Keratinocyte (primary cell): ENCODE measurements around the gene MAN2A2. TPM values are rescaled to one million over a fixed set of nuclear protein-coding genes. Genes with fewer than 3 reads are reported as not detected.

Source experiments
- DNase-seq: peaks from one replicate; pipeline ENCODE4 v3.0.0-alpha.2; 2011; ENCODE audit warnings: low read depth, missing footprints, low spot score
- FAIRE-seq: peaks from 2 replicates; lab custom pipeline; 2011; peaks lifted over from hg19 to GRCh38; lab: Jason Lieb, UNC
- H2AFZ ChIP-seq: 2 replicates; pipeline ENCODE4 v1.6.0; 2012; ENCODE audit warnings: low read length, control low read depth, inconsistent platforms; ENCODE audit not compliant: control insufficient read depth
- H3K27ac ChIP-seq: 2 replicates; pipeline ENCODE4 v1.5.1; 2011; ENCODE audit warnings: low read length; ENCODE audit not compliant: control insufficient read depth, insufficient read depth
- H3K27me3 ChIP-seq: 3 replicates; pipeline ENCODE4 v1.6.0; 2011; ENCODE audit warnings: low read length; ENCODE audit not compliant: control insufficient read depth, insufficient read depth; ENCODE audit errors: extremely low read depth
- H3K36me3 ChIP-seq, 2 experiments: 2 replicates in 1 of 2; 3 replicates in 1 of 2; pipeline ENCODE4 v1.5.1; 2011; ENCODE audit warnings: low read length in 2 of 2, mild to moderate bottlenecking in 1 of 2; ENCODE audit not compliant: control insufficient read depth in 2 of 2, insufficient read depth in 2 of 2; ENCODE audit errors: extremely low read depth in 1 of 2
- H3K4me1 ChIP-seq: 3 replicates; pipeline ENCODE4 v1.5.1; 2011; ENCODE audit warnings: low read length; ENCODE audit not compliant: control insufficient read depth, insufficient read depth; ENCODE audit errors: extremely low read depth
- H3K4me2 ChIP-seq: 3 replicates; pipeline ENCODE4 v1.6.0; 2011; ENCODE audit warnings: low read depth, low read length; ENCODE audit not compliant: control insufficient read depth, insufficient read depth; ENCODE audit errors: extremely low read depth
- H3K4me3 ChIP-seq, 3 experiments: fragments of 200-600 bp in 1 of 3; sonication (generic) in 1 of 3; 2 replicates in 2 of 3; 3 replicates in 1 of 3; pipeline ENCODE4 v1.5.1; 2011 to 2016; ENCODE audit warnings: low read length in 3 of 3, mild to moderate bottlenecking in 3 of 3, control low read depth in 2 of 3, inconsistent platforms in 1 of 3, low read depth in 1 of 3, mixed read lengths in 1 of 3, mixed run types in 1 of 3, moderate library complexity in 1 of 3; ENCODE audit not compliant: control insufficient read depth in 2 of 3, insufficient read depth in 2 of 3; ENCODE audit errors: extremely low read depth in 1 of 3
- H3K79me2 ChIP-seq: 2 replicates; pipeline ENCODE4 v1.6.0; 2012; ENCODE audit warnings: low read length; ENCODE audit not compliant: control insufficient read depth, insufficient read depth
- H3K9ac ChIP-seq: 3 replicates; pipeline ENCODE4 v1.6.0; 2011; ENCODE audit warnings: low read length; ENCODE audit not compliant: control insufficient read depth, insufficient read depth; ENCODE audit errors: extremely low read depth
- H3K9me1 ChIP-seq: 3 replicates; pipeline ENCODE4 v1.6.0; 2011; ENCODE audit warnings: low read length; ENCODE audit not compliant: control insufficient read depth, insufficient read depth; ENCODE audit errors: extremely low read depth
- H3K9me3 ChIP-seq: 2 replicates; pipeline ENCODE4 v1.5.1; 2012; ENCODE audit warnings: low read depth, low read length; ENCODE audit not compliant: control insufficient read depth
- H4K20me1 ChIP-seq: 3 replicates; pipeline ENCODE4 v1.6.0; 2011; ENCODE audit warnings: low read length; ENCODE audit not compliant: control insufficient read depth, insufficient read depth; ENCODE audit errors: extremely low read depth
- EZH2 ChIP-seq: IDR thresholded peaks from one replicate; pipeline ENCODE4 v1.6.1; 2012; ENCODE audit warnings: inconsistent platforms, mild to moderate bottlenecking, low read length, moderate library complexity
- dilution Hi-C: fragments of 300-500 bp; cut with MboI; formaldehyde crosslinking; loops from one replicate; pipeline ENCODE4 v1.7.0; 2020; ENCODE audit warnings: low sequenced_read_pairs; ENCODE audit not compliant: extremely low pct_ligation_motif_present
- polyA plus RNA-seq, 5 experiments: library from polyadenylated mRNA; depleted of rRNA in 3 of 5; stranded (reverse) in 3 of 5; stranded (forward) in 1 of 5; unstranded in 1 of 5; fragments of >200 nt; gene quantifications; 1 replicate in 1 of 5; 2 replicates in 3 of 5; 3 replicates in 1 of 5; pipeline versions ENCODE4 v1.2.1 to v1.2.3, GENCODE V29; 2011 to 2012; ENCODE audit warnings: missing spikeins in 2 of 5, low read depth in 1 of 5, low replicate concordance in 1 of 5
- TF ChIP-seq, protein P1 (sequence below), 3 experiments: IDR thresholded peaks in 1 of 3; conservative IDR thresholded peaks in 1 of 3; optimal IDR thresholded peaks in 1 of 3; 2 replicates in 2 of 3; 3 replicates in 1 of 3; pipeline versions ENCODE3 to v1.5.1; 2011; ENCODE audit warnings: low read length in 3 of 3, mild to moderate bottlenecking in 3 of 3, moderate library complexity in 2 of 3, control low read depth in 1 of 3, inconsistent platforms in 1 of 3; ENCODE audit not compliant: insufficient read depth in 2 of 3; ENCODE audit errors: extremely low read depth in 1 of 3

Gene MAN2A2
- polyA plus RNA-seq, 1 donor (not counting 4 experiments of a cell fraction or from before 2014, with no cell fraction given): 6.6 TPM

DNA sequence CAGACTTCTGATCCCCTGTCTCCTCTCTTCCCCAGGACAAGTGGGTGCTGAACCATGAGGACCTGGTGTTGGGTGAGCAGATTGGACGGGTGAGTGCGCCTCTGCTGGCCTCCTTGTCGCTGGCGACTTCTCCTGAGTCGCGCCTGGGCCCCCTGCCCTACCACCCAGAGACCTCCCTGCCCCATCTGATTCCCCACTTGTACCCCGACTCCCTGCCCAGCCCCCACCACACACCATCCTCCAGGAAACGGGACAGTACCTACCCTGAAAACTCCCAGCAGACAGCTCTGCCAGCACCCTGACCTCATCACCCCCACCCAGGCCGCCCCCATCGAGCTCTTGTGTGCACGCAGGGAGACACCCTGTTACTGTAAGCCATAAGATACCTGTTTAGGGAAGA lies 11.1 kb upstream of the MAN2A2 start:
- H4K20me1 ChIP-seq: no peaks in the 10 kb centered on the region
- no peaks in the 10 kb centered on the region for H3K9me1 ChIP-seq
- H3K27me3 ChIP-seq: no peaks in the 10 kb centered on the region
- no peak overlapping the region for H2AFZ ChIP-seq
- no peak for DNase-seq
- no peak overlapping the region for H3K4me3 ChIP-seq
- FAIRE-seq: no peak
- H3K9ac ChIP-seq: no peak overlapping the region
- no peak overlapping the region for H3K27ac ChIP-seq
- TF ChIP-seq EZH2: no peak
- H3K4me2 ChIP-seq: no peak overlapping the region
- no peaks in the 10 kb centered on the region for H3K9me3 ChIP-seq
- dilution Hi-C loops: no loop called here
- no peaks in the 10 kb centered on the region for H3K79me2 ChIP-seq
- H3K36me3 ChIP-seq: no peaks in the 10 kb centered on the region
- H3K4me1 ChIP-seq: no peaks in the 10 kb centered on the region

DNA sequence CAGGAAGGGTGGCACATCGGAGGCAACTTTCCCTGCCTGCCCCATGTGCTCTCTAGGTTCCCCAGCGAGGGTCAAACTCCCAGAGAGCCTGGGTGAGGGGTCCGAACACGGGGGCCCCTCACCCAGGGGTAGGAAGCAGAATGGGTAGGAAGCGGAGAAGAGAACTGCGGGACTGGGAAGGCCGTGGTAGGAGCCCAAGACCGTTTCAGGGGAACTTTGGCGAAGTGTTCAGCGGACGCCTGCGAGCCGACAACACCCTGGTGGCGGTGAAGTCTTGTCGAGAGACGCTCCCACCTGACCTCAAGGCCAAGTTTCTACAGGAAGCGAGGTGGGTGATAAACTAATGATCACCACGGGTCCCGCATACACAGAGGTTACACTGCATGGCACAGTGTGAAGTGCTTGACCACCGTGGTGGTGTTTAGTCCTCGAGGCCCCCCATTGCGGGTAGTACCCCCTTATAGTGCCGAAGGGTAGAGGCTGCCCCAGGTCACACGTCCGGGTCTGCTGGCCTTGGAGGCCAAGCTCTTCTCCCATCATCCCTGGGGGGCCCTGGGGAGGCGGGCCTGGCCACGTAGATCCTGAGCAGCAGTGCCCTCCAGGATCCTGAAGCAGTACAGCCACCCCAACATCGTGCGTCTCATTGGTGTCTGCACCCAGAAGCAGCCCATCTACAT lies 10.5 kb upstream of the MAN2A2 start:
- H3K4me2 ChIP-seq: no peak overlapping the region
- H4K20me1 ChIP-seq: no peaks in the 10 kb centered on the region
- no peak for TF ChIP-seq EZH2
- TF ChIP-seq, protein P1, sequence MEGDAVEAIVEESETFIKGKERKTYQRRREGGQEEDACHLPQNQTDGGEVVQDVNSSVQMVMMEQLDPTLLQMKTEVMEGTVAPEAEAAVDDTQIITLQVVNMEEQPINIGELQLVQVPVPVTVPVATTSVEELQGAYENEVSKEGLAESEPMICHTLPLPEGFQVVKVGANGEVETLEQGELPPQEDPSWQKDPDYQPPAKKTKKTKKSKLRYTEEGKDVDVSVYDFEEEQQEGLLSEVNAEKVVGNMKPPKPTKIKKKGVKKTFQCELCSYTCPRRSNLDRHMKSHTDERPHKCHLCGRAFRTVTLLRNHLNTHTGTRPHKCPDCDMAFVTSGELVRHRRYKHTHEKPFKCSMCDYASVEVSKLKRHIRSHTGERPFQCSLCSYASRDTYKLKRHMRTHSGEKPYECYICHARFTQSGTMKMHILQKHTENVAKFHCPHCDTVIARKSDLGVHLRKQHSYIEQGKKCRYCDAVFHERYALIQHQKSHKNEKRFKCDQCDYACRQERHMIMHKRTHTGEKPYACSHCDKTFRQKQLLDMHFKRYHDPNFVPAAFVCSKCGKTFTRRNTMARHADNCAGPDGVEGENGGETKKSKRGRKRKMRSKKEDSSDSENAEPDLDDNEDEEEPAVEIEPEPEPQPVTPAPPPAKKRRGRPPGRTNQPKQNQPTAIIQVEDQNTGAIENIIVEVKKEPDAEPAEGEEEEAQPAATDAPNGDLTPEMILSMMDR (optimal IDR thresholded peaks at IDR 0.05 in 1 of 3, IDR thresholded peaks at IDR 0.05 in 1 of 3, conservative IDR thresholded peaks at IDR 0.05 in 1 of 3; ENCODE audit: extremely low read depth in 1 of 3, insufficient read depth in 2 of 3, low read length in 3 of 3): no peak
- H3K9me1 ChIP-seq: no peaks in the 10 kb centered on the region
- DNase-seq (no peak), FAIRE-seq (no peak)
- dilution Hi-C loops: no loop called here
- no peak overlapping the region for H3K27ac ChIP-seq
- H3K4me3 ChIP-seq: no peak overlapping the region
- H3K9me3 ChIP-seq: no peaks in the 10 kb centered on the region
- H3K27me3 ChIP-seq: no peaks in the 10 kb centered on the region
- H3K79me2 ChIP-seq: no peaks in the 10 kb centered on the region
- no peak overlapping the region for H3K9ac ChIP-seq
- H3K36me3 ChIP-seq: no peaks in the 10 kb centered on the region
- no peaks in the 10 kb centered on the region for H3K4me1 ChIP-seq
- no peak overlapping the region for H2AFZ ChIP-seq
